DLD1 (cell line): ENCODE results near the gene PABPN1.

Experiments used
- in situ Hi-C: cut with HindIII; loops from 2 replicates; pipeline ENCODE4 v1.10.0; 2017; ENCODE audit warnings: low sequenced_read_pairs

The PABPN1 gene

DNA sequence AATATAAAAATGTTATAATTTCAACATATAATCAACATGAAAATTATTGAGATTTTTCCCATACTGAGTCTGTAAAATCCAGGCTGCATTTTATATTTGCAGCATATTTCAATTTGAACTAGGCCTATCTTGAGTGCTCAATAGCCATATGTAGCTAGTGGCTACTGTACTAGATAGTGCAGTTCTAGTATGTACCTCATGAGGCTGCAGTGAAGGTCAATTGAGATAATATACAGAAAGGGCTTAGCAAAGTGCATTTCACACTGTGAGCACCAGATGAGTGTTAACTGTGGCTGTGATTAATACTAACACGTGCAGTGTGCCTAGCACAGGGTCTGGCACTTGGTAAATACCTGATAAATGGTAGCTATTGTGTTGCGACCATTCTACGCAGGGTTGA is 36.8 kb downstream of the PABPN1 start:
- in situ Hi-C loops, result no loop called here

- in situ Hi-C loops, result no loop called here
These were observed 37.4 kb downstream of the PABPN1 start for GRCh38 chr14:23358553-23359166.

DNA sequence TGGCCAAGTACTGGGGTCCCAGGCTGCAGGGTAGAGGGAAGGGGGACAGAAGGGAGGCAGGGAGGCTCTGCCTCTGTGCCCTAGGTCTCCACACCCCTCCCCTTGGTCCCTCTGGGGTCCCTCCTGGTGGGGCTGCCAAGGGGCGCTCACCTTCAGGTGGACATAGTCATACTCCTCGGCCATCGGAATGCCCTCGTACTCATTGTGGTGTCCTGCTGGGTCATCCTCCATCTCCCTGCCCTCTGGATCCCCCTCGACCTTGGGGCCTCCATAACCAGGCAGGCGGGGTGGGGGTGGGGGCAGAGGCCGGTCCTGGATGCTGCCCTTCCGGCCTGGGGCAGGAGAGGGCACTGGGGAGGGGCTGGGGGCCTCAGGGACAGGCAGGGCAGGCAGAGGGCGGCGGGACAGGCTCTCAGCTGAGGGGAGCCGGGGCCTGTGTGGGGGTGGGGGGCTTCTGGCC is 37.9 kb downstream of the PABPN1 start:
- in situ Hi-C loops, result no loop called here

- in situ Hi-C loops, result no loop called here
These were observed 38.6 kb downstream of the PABPN1 start for GRCh38 chr14:23359722-23360447.

DNA sequence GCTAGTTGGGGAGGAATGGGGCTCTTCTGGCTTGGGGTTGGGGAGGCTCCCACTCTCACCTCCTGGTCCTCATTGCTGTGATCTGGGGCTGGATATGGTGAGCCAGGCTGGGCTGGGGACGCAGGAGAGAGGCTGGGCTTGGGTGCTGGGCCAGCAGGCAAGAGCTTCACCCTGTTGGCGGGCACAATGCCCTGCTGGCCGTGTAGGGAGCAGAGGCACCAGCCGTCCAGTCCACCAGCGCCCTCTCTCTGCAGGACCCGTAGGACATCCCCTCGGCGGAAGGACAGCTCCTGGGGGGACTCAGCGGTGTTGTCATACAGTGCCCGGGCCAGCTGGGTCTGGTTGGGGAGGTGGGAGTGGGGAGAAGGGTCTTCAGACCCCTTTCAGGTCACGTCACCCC is 39.2 kb downstream of the PABPN1 start:
- in situ Hi-C loops, result no loop called here

GRCh38 chr14:23361320-23361719 is 40.1 kb downstream of the PABPN1 start:
- in situ Hi-C loops, result no loop called here

GRCh38 chr14:23361763-23362162 is 40.5 kb downstream of the PABPN1 start:
- in situ Hi-C loops, result no loop called here

GRCh38 chr14:23362200-23362599 is 40.9 kb downstream of the PABPN1 start:
- in situ Hi-C loops, result no loop called here

- in situ Hi-C loops, result no loop called here
These were observed 43.1 kb downstream of the PABPN1 start for GRCh38 chr14:23364164-23365035.

DNA sequence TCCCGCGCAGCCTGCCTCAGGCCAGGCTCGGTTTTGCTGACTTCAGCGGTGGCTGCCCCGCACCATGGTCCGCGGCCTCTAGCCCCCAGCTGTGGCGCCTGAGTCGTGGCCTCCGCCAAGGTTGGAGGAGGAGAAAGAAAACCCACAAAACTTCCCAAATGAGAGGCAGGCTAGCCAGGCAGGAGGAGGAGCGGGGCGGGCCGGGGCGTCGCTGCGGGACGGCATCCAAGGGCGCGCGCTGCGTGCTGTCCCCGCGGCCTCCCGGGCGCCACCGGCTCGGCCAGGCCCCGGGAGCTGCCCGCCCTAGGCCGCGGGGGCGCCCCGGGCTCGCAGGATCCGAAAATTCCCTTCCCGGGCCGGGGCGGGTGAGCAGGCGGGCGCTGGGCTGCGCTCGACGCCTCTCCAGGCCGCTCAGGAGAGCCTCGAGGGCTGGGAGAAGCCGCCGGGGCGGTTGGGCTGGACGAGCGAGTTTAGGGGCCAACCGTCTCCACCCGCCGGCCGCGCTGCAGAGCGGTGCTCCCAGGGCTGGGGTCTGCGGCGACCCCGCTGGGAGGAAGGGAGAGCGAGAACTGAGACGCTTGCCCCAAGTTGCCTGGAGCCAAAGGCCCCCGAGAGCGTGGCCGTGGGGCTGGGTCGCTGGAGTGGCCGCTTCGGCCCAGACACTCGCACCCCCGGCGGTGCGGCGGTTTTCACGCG is 43.9 kb downstream of the PABPN1 start, which contains the start of gene EFS:
Gene EFS (minus strand): TSS at position 137 of the 696 bp plus-strand sequence. CDS start 147 bp downstream, outside the sequence.
- in situ Hi-C loops, result no loop called here

GRCh38 chr14:23365732-23366425 is 44.6 kb downstream of the PABPN1 start:
- in situ Hi-C loops, result no loop called here

- in situ Hi-C loops, result no loop called here
These were observed 45.2 kb downstream of the PABPN1 start for GRCh38 chr14:23366426-23366921.

- in situ Hi-C loops, result no loop called here
These were observed 49.0 kb downstream of the PABPN1 start for GRCh38 chr14:23370221-23370620.

GRCh38 chr14:23371865-23372264 is 50.6 kb downstream of the PABPN1 start:
- in situ Hi-C loops, result no loop called here

GRCh38 chr14:23372509-23372908 is 51.3 kb downstream of the PABPN1 start, which contains the start of gene IL25:
Gene IL25 (plus strand): TSS chr14:23372809.
- in situ Hi-C loops, result no loop called here

- in situ Hi-C loops, result no loop called here
These were observed 51.8 kb downstream of the PABPN1 start for GRCh38 chr14:23373041-23373440.
